IPS-11a (cell line): Measurements from ENCODE around the gene CASQ1.

Experiments
- H3K4me3 ChIP-seq: one replicate; pipeline ENCODE4 v1.5.1; 2013; ENCODE audit warnings: low read depth, low read length, control low read depth

Gene CASQ1

DNA sequence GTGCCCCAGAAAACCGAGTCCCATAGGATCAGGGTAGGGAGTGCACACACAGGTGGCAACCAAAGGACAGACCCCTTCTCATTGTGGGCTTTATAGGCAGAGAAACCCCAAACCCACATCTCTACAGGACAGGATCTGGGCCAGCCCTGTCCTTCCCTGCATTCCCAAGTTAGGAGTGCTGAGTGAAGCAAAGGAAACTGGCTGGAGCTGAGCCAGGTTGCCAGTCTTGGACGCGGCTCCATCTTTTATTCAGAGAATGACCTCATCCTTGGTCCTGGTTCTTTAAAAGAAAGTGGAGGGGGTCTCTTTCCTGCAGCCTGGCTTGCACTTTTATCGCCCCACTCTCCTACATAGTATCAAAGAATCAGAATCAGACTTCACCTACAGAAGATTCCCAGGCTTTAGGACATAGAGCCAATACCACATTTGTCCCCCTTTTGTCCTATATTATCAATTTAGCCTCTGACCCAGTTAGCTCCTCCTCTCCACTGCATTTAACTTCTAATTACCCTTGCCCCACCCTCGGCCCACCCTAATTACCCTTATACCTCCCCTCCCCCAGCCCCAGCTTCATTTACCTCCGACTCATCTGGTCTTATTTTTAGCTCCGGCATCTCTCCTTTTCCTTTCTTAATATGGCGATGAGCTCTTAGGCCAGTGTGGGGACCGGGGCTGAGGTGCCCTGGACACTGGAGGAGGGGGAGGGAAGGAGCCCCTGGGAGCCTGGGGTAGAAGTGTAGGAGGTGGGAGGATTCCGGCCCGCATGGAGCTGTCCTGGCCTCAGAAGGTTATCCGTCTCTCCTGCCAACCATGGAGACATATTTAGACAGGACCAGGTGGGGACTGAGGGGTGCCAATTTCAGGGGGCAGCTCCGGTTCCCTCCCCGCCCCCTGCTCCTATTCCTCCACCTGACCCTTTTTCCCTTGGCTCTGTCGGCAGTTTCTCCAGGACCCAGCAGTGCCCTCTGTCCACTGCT, at the start of gene CASQ1:
CASQ1 (plus strand) TSS at position 927 of the 977 bp plus-strand sequence. CDS start 177 bp downstream, outside the sequence.
- H3K4me3 ChIP-seq = no peak within 1 kb of the TSS

DNA sequence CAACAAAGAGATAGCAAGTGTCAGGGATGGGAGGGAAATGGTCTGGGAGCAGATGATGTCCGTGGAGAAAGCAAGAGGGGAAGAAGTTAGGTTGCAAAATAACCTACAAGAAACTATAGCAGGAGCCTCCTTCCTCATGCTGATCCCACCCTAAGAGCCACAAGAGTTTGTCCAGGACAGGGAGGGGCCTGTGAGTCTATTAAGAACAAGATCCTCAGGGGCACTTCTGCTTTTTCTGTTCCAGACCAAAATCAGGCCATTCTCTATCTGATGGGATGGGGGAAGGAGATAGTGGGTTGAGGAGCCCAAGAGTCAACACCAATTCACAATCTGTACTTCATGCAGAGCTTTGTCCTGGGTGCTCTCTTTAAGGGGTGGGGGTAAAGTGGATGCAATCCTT, 46.7 kb upstream of the CASQ1 start:
- no peak overlapping the region for H3K4me3 ChIP-seq

DNA sequence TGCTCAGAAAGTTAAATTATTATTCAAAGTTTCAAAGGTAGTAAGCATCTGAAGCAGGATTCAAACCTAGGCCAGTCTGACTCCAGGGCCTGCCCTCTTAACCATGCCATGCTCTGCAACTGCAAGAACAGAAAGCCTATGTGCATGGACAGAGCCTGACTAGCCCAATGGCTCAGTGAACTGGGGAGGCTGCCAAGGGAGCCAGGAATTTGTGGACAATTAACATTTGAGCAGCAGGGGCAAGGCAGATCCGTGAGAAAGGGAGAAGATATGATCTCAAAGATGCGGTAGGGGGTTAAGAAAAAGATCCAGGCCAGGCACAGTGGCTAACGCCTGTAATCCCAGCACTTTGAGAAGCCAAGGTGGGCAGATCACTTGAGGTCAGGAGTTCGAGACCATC, 45.5 kb upstream of the CASQ1 start:
- no peak overlapping the region for H3K4me3 ChIP-seq

DNA sequence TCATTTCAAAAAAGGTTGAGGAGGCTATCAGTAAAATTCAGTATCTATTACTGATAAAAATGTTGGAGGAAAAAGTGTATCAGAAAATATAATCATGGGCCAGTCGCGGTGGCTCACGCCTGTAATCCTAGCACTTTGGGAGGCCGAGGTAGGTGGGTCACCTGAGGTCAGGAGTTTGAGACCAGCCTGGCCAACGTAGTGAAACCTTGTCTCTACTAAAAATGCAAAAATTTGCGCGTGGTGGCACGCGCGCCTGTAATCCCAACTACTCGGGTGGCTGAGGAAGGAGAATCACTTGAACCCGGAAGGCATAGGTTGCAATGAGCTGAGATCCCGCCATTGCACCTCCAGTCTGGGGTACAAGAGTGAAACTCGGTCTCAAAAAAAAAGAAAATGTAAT, 44.3 kb upstream of the CASQ1 start:
- no peak overlapping the region for H3K4me3 ChIP-seq

DNA sequence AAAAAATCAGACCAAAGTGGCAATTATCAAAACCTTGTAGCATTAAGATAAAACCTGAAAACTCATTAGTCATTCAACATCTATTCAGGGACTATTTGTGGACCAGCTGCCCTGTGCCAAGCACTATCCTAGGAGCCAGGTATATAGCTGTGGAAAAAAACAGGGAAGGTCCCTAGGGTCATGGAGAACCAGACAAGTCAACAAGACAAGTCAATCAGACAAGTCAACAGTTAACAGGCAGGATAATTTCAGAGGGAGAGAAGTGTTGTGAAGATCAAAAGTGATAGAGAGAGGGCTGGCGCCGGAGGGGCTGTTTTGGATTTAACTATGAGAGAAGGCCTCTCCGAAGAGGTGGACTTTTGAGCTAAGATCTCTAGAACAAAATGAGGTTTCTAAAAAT, 42.3 kb upstream of the CASQ1 start:
- no peak overlapping the region for H3K4me3 ChIP-seq

DNA sequence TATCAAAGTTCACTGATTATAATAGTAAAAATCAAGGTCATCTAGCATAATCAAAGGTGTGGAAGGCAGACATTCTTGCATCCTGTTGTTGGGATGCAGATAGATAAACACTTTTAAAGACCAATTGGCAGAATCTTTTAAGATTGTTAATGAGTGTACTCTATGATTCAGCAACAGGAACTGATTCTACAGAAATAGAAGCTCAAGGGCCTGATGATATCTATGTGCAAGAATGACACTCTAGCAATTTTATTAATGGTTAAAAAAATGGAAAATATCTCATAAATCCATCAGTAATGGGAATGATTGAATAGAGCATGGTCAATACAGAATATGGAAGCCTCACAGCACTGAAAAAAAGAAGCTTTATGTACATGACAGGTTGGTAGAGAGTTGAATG, 41.1 kb upstream of the CASQ1 start:
- H3K4me3 ChIP-seq = no peak overlapping the region

DNA sequence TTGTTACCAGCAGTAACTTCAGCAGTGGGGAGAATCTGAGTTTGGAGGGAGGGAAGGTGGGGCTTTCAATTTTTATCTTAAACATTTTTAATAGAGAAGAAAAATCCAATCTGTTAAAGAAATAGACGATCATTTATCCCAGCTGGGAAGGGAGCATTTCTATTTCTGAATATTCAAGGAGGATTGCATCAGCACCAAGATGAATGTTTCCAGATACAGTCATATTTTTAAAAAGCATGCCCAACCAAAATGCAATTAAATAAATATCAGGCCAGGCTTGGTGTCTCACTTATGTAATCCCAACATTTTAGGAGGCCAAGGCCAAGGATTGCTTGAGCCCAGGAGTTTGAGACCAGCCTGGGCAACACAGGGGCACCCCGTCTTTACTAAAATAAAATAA, 40.7 kb upstream of the CASQ1 start:
- no peak overlapping the region for H3K4me3 ChIP-seq

DNA sequence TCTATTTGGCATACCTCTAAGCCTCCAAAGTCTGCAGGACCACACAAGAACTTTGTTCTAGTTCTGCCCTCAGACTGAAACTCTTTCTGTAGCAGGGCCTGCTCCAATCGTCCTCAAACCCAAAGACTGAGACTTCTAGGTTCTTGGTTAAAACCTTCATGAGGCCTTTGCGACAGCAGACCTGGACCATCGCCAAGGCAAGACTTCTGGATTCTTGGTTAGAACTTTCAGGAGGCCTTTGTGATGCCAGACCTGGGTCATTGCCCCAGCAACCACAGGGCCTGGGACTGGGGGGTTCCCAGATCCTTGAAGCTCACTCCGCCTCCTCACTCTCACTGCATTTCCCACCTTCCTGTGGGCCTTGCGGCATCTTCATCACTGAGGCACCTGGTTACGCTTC, 39.1 kb upstream of the CASQ1 start, which contains the start of gene ATP1A4:
ATP1A4 (plus strand) TSS at position 301 of the 400 bp plus-strand sequence. CDS start 438 bp downstream, outside the sequence.
- H3K4me3 ChIP-seq = no peak within 1 kb of the TSS

DNA sequence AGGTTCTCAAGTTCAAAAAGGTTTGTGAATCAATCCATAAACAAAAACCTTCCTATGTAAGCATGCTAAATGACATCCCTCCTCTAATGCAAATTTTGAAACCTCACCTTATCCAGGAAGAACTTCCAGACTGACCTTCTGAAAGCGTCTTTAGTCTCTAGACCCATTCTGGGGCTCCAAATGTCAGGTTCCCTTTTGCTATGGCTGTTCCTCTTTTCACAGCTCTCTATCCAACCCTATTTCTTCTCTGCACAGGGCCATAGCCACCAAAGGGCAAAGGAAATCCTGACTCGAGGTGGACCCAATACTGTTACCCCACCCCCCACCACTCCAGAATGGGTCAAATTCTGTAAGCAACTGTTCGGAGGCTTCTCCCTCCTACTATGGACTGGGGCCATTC, 35.6 kb upstream of the CASQ1 start:
- no peak overlapping the region for H3K4me3 ChIP-seq

DNA sequence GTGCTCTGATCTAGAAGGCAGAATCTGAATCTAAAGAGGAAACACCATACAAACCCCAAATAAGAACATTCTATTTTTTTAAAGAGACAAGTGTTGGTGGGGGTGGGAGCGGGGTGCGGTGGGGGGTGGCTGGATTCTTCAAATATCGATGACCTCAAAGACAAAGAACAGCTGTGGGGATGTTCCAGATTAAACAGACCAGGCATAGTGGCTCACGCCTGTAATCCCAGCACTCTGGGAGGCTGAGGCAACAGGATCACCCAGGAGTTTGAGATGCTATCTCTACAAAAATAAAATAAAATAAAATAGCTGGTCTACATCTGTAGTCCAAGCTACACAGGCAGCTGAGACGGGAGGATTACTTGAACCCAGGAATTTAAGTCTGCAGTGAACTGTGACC, 34.0 kb upstream of the CASQ1 start:
- no peak overlapping the region for H3K4me3 ChIP-seq

DNA sequence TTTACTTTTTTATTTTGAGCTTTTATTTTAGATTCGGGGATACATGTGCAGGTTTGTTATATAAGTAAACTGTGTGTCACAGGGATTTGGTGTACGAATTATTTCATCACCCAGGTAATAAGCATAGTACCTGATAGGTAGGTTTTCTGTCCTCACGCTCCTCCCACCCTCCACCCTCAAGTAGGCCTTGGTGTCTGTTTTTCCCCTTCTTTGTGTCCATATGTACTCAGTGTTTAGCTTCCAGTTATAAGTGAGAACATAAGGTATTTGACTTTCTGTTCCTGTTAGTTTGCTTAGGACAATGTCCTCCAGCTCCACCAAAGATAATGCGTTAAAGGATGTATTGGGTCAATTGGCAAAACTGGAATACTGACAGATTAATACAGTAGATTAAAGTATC, 33.2 kb upstream of the CASQ1 start:
- H3K4me3 ChIP-seq = no peak overlapping the region

DNA sequence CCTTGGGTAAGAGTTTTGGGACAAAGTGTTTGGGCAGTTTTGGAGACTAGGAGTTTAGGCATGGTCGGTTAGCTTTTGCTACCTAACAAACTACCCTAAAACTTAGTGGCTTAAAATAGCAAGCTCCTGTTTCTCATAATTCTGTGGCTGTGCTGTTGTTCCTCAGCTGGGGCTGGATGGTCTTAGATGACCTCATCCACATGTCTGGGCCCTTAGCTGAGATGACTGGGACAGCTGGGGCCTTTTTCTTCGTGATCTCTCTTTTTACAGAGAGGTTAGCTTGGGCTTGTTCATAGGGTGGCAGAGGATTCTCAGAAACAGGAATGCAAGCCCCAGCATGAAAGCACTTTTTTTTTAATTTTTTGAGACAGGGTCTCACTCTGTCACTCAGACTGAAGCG, 32.3 kb upstream of the CASQ1 start:
- no peak overlapping the region for H3K4me3 ChIP-seq

DNA sequence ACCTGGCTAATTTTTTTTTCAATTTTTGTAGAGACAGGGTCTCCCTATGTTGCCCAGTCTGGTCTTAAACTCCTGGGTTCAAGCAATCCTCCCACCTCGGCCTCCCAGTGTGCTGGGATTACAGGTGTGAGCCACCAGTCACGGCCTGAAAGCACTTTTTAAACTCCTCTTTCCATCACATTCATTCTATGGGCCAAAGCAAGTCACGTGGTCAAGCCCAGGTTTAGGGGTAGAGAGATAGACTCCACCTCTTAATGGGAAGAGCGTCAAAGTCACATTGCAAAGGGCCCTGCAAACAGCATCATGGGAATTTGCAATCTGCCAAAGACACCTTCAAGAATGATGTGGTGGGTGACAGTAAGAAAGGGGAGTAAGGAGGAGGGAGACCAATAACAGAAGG, 31.8 kb upstream of the CASQ1 start:
- H3K4me3 ChIP-seq = no peak overlapping the region

DNA sequence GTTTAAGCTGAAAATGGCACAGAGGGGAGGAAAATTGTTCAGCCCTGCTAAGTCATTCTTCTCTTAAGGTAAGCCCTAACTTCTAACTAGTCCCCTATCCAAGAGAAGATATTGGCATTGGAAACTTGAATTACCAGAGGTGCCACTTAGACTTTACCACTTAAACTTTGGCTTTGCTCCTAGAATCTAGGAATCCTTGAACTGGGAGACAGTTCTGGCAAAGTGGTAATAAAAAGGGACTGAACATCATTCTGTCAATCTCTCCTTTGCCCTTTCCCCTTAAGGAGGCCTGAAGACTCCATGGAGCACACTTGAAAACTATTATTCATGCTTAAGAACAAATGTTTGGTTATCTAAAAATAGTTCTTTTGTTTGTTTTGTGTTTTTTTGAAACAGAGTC, 30.5 kb upstream of the CASQ1 start:
- H3K4me3 ChIP-seq = no peak overlapping the region

DNA sequence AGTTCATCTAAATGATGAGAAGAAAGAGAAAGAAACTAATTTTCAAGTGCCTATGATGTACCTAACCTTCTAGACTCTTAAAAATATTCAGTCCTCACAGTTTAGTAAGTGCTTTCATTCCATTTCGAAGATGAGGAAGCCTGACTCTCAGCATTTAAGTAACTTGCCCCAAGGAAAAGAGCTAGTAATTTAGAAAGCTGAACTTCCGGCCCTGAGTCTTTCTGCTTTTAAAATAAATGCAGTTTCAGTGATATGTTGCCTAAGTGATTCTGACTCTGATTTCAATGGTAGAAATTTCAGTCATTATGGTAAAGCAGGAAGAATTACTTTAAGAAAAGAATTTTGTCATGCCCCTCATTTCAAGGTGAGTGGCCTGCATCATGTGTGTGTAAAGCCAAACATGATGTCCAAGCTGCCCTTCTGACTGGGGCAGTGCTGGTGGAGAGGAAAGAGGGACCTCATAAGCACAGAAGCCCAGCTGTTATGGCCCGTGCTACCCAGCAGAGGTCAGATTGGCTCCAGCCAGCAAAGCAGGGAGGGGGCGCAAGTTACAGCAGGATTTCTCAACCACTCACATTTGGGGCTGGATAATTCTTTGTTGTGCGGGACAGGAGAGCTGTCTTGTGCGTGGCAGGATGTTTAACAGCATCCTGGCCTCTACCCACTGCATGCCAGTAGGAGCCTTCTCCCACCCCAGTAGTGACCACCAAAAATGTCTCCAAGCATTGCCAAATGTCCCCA, 28.2 kb upstream of the CASQ1 start:
- no peak overlapping the region for H3K4me3 ChIP-seq

DNA sequence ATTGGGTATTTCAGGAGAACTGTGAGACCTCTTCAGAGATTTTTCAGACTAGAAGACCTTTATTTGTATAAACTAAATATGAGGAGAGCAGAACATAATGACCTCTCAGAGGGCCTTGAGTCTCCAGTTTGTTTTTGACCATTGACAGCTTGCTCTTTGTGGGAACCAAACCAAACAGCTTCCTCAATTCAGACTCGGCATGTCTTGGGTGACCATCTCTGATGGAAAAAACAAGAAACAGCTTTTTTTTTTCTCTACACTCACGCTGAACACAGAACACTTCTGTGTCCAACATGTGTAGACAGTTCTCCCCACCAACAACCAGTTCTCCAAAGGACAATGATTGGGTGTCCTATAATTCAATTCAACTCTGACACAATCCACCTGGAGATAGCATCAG, 27.4 kb upstream of the CASQ1 start:
- no peak overlapping the region for H3K4me3 ChIP-seq

DNA sequence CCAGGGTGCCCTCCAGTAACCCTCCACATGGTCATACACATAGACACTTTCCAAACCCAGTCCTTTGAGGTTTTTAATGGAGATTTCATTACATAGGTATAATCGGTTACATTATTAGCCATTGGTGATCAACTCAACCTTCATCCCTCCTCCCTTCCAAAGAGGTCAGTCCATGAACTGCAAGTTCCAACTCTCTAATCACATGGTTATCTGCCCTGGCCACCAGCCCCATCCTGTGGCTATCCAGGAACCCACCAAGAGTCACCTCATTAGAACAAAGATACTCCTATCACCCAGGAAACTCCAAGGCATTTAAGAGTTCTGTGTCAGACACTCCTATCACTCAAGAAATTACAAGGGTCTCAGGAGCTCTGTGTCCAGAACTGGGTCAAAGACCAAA, 26.8 kb upstream of the CASQ1 start:
- H3K4me3 ChIP-seq = no peak overlapping the region

DNA sequence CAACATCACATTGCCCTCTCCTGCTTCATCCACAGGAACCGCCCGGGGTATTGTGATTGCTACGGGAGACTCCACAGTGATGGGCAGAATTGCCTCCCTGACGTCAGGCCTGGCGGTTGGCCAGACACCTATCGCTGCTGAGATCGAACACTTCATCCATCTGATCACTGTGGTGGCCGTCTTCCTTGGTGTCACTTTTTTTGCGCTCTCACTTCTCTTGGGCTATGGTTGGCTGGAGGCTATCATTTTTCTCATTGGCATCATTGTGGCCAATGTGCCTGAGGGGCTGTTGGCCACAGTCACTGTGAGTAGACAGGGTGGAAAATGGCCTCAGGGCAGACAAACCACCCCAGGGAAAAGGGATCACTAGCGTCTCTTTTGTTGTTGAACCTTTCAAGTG, 26.3 kb upstream of the CASQ1 start:
- no peak overlapping the region for H3K4me3 ChIP-seq

DNA sequence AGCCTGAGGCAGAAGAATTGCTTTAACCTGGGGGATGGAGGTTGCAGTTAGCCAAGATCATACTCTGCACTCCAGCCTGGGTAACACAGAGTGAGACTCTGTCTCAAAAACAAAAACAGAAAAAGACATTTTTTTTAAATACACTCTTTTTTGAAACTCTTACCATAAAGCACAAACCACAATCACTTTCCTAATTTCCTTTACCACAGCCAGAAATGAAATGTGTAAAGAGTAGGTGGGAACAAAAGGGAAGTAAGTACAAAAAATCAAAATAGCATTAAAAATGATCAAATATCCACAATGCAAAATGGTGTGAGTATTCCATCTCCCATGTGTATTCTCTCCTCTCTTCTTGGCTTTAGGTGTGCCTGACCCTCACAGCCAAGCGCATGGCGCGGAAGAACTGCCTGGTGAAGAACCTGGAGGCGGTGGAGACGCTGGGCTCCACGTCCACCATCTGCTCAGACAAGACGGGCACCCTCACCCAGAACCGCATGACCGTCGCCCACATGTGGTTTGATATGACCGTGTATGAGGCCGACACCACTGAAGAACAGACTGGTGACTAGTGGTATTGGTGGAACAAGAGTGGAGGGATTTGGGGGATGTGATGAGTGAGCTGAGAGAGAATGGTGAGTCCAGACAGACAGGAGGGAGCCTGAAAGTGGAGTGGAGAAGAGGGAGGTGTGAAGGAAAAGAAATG, 24.1 kb upstream of the CASQ1 start:
- H3K4me3 ChIP-seq = no peak overlapping the region

DNA sequence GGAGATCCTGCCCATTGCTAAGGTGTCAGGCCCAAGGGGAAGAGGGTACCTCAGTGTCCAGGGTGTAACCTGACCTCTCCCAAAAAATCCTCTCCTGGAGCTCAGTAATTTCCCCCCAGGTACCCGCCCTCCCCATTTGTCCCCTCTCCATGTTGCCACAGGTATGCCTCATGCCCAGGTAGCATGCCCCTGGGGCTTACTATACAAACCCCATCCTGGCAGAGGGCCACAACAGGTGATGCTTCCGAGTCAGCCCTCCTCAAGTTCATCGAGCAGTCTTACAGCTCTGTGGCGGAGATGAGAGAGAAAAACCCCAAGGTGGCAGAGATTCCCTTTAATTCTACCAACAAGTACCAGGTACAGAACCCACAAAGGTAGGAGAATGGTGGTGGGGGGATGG, 23.3 kb upstream of the CASQ1 start:
- no peak overlapping the region for H3K4me3 ChIP-seq

DNA sequence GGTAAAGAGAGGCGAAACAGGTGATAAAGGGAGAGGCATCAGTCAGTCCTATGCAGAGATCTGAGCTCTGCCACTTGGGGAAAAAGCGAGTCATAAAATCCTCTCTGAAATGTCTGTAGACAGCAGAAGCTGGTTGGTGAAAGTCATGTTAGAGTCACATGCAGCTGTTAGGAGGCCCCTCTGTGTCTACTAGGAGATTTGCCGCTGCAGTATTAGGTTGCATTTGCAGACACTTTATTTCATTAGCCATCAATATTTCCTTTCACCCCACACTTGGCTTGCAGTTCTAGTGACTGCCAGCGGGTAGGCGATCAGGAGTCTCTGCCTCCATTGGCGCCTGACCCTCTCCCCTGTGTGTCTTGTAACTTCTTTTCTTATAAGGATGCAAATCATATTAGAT, 22.8 kb upstream of the CASQ1 start:
- H3K4me3 ChIP-seq = no peak overlapping the region
